OCI-LY1 (cell line): ENCODE data around the gene HARBI1.

ENCODE experiments used
- EZH2 ChIP-seq: fragments of 200-600 bp; sonication (generic), shearing (Covaris generic); IDR thresholded peaks from 2 replicates; pipeline ENCODE4 v1.8.0; 2017; ENCODE audit warnings: borderline replicate concordance, mixed run types, mild to moderate bottlenecking, antibody characterized with exemption, low read length, moderate library complexity, mixed read lengths
- TF ChIP-seq, protein P1 (sequence below): fragments of 200-600 bp; sonication (generic), shearing (Covaris generic); IDR thresholded peaks from 2 replicates; pipeline ENCODE4 v1.5.1; 2017; ENCODE audit warnings: mild to moderate bottlenecking, antibody characterized with exemption, low read length, moderate library complexity, mixed read lengths

DNA sequence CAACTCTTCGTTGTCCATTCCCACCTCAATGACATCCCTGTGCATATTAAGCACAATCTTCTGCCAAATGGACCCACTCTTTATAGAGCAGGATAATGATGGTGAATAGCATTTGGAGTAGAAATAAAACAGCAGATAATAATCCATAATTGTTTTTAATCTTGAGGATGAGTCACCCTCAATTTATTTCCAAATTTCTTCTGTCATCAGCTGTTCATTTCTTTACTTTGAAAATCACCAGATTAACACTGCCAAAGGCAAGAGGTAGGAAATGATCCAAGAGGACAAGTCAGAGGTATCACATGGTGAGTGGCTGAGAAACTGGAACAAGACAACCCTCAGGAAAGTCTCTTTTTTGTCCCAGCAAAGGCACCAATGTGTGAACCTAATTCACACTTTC, 15.9 kb downstream of the HARBI1 start:
- TF ChIP-seq EZH2: no peak
- TF ChIP-seq, protein P1, sequence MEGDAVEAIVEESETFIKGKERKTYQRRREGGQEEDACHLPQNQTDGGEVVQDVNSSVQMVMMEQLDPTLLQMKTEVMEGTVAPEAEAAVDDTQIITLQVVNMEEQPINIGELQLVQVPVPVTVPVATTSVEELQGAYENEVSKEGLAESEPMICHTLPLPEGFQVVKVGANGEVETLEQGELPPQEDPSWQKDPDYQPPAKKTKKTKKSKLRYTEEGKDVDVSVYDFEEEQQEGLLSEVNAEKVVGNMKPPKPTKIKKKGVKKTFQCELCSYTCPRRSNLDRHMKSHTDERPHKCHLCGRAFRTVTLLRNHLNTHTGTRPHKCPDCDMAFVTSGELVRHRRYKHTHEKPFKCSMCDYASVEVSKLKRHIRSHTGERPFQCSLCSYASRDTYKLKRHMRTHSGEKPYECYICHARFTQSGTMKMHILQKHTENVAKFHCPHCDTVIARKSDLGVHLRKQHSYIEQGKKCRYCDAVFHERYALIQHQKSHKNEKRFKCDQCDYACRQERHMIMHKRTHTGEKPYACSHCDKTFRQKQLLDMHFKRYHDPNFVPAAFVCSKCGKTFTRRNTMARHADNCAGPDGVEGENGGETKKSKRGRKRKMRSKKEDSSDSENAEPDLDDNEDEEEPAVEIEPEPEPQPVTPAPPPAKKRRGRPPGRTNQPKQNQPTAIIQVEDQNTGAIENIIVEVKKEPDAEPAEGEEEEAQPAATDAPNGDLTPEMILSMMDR: no peak
